Trophoblast cell (in vitro differentiated cells and primary cell): ENCODE measurements around the gene ZNF502.

ENCODE experiments used
- DNase-seq, 2 donors: peaks; one replicate each; pipeline ENCODE4 v3.0.0-alpha.2; 2016
- H2AFZ ChIP-seq: 2 replicates; pipeline ENCODE4 v1.6.1; 2013; ENCODE audit warnings: low read length, moderate library complexity, mild to moderate bottlenecking; ENCODE audit not compliant: insufficient read depth, poor library complexity
- H2AK5ac ChIP-seq: 2 replicates; pipeline ENCODE4 v1.6.1; 2013; ENCODE audit warnings: mild to moderate bottlenecking, low read length
- H2BK120ac ChIP-seq: 2 replicates; pipeline ENCODE4 v1.6.1; 2013; ENCODE audit warnings: low read length, mild to moderate bottlenecking, moderate library complexity; ENCODE audit not compliant: insufficient read depth, poor library complexity
- H2BK12ac ChIP-seq: 2 replicates; pipeline ENCODE4 v1.6.1; 2013; ENCODE audit warnings: mild to moderate bottlenecking, low read length, moderate library complexity
- H2BK5ac ChIP-seq: 2 replicates; pipeline ENCODE4 v1.6.1; 2013; ENCODE audit warnings: low read length, low read depth, moderate library complexity, mild to moderate bottlenecking; ENCODE audit not compliant: poor library complexity
- H3K14ac ChIP-seq: 2 replicates; pipeline ENCODE4 v1.6.1; 2013; ENCODE audit warnings: mild to moderate bottlenecking, low read length
- H3K18ac ChIP-seq: 2 replicates; pipeline ENCODE4 v1.6.1; 2013; ENCODE audit warnings: mild to moderate bottlenecking, low read length
- H3K23ac ChIP-seq: 2 replicates; pipeline ENCODE4 v1.6.1; 2013; ENCODE audit warnings: low read length
- H3K27ac ChIP-seq: 2 replicates; pipeline ENCODE4 v1.5.1; 2013; ENCODE audit warnings: low read depth, mild to moderate bottlenecking, inconsistent platforms, low read length, moderate library complexity
- H3K27me3 ChIP-seq: 2 replicates; pipeline ENCODE4 v1.6.1; 2013; ENCODE audit warnings: inconsistent platforms, mild to moderate bottlenecking, low read length, moderate library complexity; ENCODE audit not compliant: insufficient read depth
- H3K36me3 ChIP-seq, 2 experiments: 1 replicate in 1 of 2; 2 replicates in 1 of 2; pipeline ENCODE4 v1.6.1; 2013; ENCODE audit warnings: low read length in 2 of 2, mild to moderate bottlenecking in 2 of 2, moderate library complexity in 1 of 2; ENCODE audit not compliant: insufficient read depth in 2 of 2, control insufficient read depth in 1 of 2
- H3K4ac ChIP-seq: 2 replicates; pipeline ENCODE4 v1.6.1; 2013; ENCODE audit warnings: low read depth, mild to moderate bottlenecking, low read length, moderate library complexity
- H3K4me1 ChIP-seq, 2 experiments: 1 replicate in 1 of 2; 2 replicates in 1 of 2; pipeline ENCODE4 v1.6.1; 2013; ENCODE audit warnings: low read length in 2 of 2, mild to moderate bottlenecking in 2 of 2, moderate library complexity in 1 of 2; ENCODE audit not compliant: insufficient read depth in 2 of 2, control insufficient read depth in 1 of 2
- H3K4me2 ChIP-seq: 2 replicates; pipeline ENCODE4 v1.6.1; 2013; ENCODE audit warnings: inconsistent platforms, mild to moderate bottlenecking, low read length, moderate library complexity
- H3K4me3 ChIP-seq: 2 replicates; pipeline ENCODE4 v1.5.1; 2013; ENCODE audit warnings: mild to moderate bottlenecking, low read depth, low read length, inconsistent platforms
- H3K79me1 ChIP-seq: one replicate; pipeline ENCODE4 v1.6.1; 2013; ENCODE audit warnings: low read length
- H3K79me2 ChIP-seq: 2 replicates; pipeline ENCODE4 v1.6.1; 2013; ENCODE audit warnings: low read length, mild to moderate bottlenecking; ENCODE audit not compliant: control insufficient read depth, insufficient read depth, poor library complexity
- H3K9ac ChIP-seq: 2 replicates; pipeline ENCODE4 v1.6.1; 2013; ENCODE audit warnings: mild to moderate bottlenecking, low read length
- H3K9me3 ChIP-seq: 2 replicates; pipeline ENCODE4 v1.6.1; 2013; ENCODE audit warnings: low read depth, mild to moderate bottlenecking, control low read depth, inconsistent platforms, low read length; ENCODE audit not compliant: insufficient read depth
- H4K12ac ChIP-seq: 2 replicates; pipeline ENCODE4 v1.6.1; 2013; ENCODE audit warnings: low read depth, mild to moderate bottlenecking, low read length, moderate library complexity
- H4K8ac ChIP-seq: 2 replicates; pipeline ENCODE4 v1.6.1; 2013; ENCODE audit warnings: low read depth, mild to moderate bottlenecking, low read length, moderate library complexity
- H4K91ac ChIP-seq: one replicate; pipeline ENCODE4 v1.6.1; 2013; ENCODE audit warnings: low read depth, mild to moderate bottlenecking, low read length, moderate library complexity
- WGBS: extraction: QIAGEN DNeasy Blood & Tissue Kit; methylation state at CpG from one replicate; pipeline ENCODE4 v1.1.7; 2013; ENCODE audit warnings: missing lambda C conversion rate; ENCODE audit not compliant: insufficient read length, insufficient coverage; ENCODE audit errors: extremely low coverage; 5-methylcytosine and 5-hydroxymethylcytosine counted together

Gene ZNF502

DNA sequence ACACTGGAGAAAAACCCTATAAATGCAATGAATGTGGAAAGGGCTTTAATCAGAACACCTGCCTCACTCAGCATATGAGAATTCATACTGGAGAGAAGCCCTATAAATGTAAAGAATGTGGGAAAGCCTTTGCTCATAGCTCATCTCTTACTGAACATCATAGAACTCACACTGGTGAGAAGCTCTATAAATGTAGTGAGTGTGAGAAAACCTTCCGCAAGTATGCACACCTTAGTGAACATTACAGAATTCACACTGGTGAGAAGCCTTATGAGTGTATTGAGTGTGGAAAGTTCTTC lies 9.6 kb downstream of the ZNF502 start:
- Histone ChIP-seq H3K4ac (no peak overlapping the region), H3K4me3 (no peak overlapping the region), H2BK12ac (no peak overlapping the region), H2AK5ac (no peak overlapping the region), H3K18ac (no peak overlapping the region), H3K36me3 (peaks cover 0 to 11% of the 10 kb centered on the region in 2 experiments), H3K27ac (no peak overlapping the region), H3K4me2 (no peak overlapping the region), H2BK120ac (no peak overlapping the region), H2BK5ac (no peak overlapping the region), H3K27me3 (no peaks in the 10 kb centered on the region), H3K79me1 (no peaks in the 10 kb centered on the region), H4K12ac (no peak overlapping the region), H3K14ac (no peak overlapping the region), H3K23ac (no peak overlapping the region), H4K8ac (no peak overlapping the region), H2AFZ (no peak overlapping the region), H3K79me2 (no peaks in the 10 kb centered on the region), H3K4me1 (no peaks in the 10 kb centered on the region), H3K9me3 (peaks cover 15% of the 10 kb centered on the region), H3K9ac (no peak overlapping the region), H4K91ac (no peak overlapping the region)
- DNase-seq = no peak
- no CpG with 5 or more reads among the region's 1 CpG for WGBS

DNA sequence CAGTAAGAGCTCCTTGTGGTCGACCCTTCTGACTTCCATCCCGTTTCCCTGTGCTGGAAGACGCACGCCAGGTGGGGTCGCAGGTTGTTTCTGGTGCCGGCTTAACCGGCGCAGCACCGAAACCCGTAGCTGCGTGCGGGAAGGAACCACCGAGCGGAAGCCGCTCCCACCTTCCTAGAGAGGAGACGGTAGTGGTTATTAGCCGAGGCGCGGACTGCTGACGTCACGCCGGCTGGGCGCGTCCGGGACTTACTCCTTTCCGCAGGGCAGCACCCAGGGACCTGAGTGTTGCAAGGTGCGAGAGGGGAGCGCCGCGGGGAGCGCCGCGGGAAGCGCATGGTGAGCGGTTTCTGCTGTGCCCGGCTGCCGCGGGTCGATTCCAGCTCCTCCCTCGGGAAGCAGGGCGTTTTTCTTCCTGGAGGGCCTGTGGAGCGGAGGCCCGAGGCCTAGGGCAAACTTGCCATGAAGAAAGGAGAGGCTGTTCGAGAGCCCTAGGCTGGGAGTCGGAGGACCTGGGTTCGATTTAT lies 17.0 kb downstream of the ZNF502 start, which contains the start of gene ZNF501:
Gene ZNF501, plus strand, starts transcription at position 252 of the 527 bp plus-strand sequence. CDS start 4,787 bp downstream, outside the sequence.
- H3K27ac ChIP-seq = no peak within 1 kb of the TSS

DNA sequence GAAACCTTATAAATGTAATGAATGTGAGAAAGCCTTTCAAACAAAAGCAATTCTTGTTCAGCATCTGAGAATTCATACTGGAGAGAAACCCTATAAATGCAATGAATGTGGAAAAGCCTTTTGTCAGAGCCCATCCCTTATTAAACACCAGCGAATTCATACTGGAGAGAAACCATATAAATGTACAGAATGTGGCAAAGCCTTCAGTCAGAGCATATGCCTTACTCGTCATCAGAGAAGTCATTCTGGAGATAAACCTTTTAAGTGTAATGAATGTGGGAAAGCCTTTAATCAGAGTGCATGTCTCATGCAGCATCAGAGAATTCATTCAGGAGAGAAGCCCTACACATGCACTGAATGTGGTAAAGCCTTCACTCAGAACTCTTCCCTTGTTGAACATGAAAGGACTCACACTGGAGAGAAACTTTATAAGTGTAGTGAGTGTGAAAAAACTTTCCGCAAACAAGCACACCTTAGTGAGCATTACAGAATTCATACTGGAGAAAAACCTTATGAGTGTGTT lies 22.2 kb downstream of the ZNF502 start:
- Histone ChIP-seq H2AK5ac (no peak overlapping the region), H3K4me3 (no peak overlapping the region), H2AFZ (no peak overlapping the region), H2BK5ac (no peak overlapping the region), H3K36me3 (no peaks in the 10 kb centered on the region), H3K4ac (no peak overlapping the region), H3K4me1 (no peaks in the 10 kb centered on the region), H4K91ac (no peak overlapping the region), H3K27ac (no peak overlapping the region), H3K9me3 (peaks cover 2% of the 10 kb centered on the region), H2BK120ac (no peak overlapping the region), H3K79me1 (no peaks in the 10 kb centered on the region), H4K12ac (no peak overlapping the region), H3K79me2 (no peaks in the 10 kb centered on the region), H3K4me2 (no peak overlapping the region), H2BK12ac (no peak overlapping the region), H4K8ac (no peak overlapping the region), H3K14ac (no peak overlapping the region), H3K27me3 (no peaks in the 10 kb centered on the region), H3K23ac (no peak overlapping the region), H3K9ac (no peak overlapping the region), H3K18ac (no peak overlapping the region)
- no CpG with 5 or more reads among the region's 3 CpGs for WGBS
- DNase-seq = no peak

More for the DNA sequence above, 17.0 kb downstream of the ZNF502 start, which contains the start of gene ZNF501:
- no peak within 1 kb of the TSS for H3K14ac ChIP-seq
- peaks cover 15% of the 10 kb centered on the region for H3K9me3 ChIP-seq
- no peak within 1 kb of the TSS for H2BK120ac ChIP-seq
- peak; percentile 91 to 96 for DNase-seq
- peak within 1 kb of the TSS; percentile 76 for H3K4me3 ChIP-seq
- peak within 1 kb of the TSS; percentile 93 for H2AFZ ChIP-seq
- peaks cover 2% of the 10 kb centered on the region for H3K79me1 ChIP-seq
- H3K4me2 ChIP-seq = peak within 1 kb of the TSS; percentile 81
- no CpG with 5 or more reads among the region's 46 CpGs for WGBS
- H3K27me3 ChIP-seq = no peaks in the 10 kb centered on the region
- H4K8ac ChIP-seq = peak within 1 kb of the TSS; percentile 92
- H3K36me3 ChIP-seq = no peaks in the 10 kb centered on the region
- H2BK5ac ChIP-seq = no peak within 1 kb of the TSS
- peak within 1 kb of the TSS; percentile 41 for H4K91ac ChIP-seq
- no peak within 1 kb of the TSS for H2BK12ac ChIP-seq
- H3K4me1 ChIP-seq = no peaks in the 10 kb centered on the region
- H3K23ac ChIP-seq = no peak within 1 kb of the TSS
- no peak within 1 kb of the TSS for H3K4ac ChIP-seq
- H3K79me2 ChIP-seq = no peaks in the 10 kb centered on the region
- H3K9ac ChIP-seq = peak within 1 kb of the TSS; percentile 82
- no peak within 1 kb of the TSS for H3K18ac ChIP-seq
- peak within 1 kb of the TSS; percentile 58 for H4K12ac ChIP-seq
- H2AK5ac ChIP-seq = no peak within 1 kb of the TSS

DNA sequence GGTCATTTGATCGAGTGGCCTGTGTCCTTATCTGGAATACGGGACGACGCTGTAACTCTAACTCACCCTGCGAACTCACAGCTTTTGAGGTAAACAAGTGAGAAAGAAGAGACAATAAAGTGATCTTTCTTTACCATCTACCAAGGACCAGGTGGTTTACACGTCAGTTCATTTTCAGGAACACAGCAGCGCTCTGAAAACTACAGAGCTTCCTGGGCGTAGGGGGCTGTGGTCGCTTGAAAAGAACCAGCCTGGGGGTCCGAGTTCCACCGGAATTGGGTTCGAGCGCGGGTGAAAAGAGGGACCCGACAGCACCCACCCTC lies 48.6 kb downstream of the ZNF502 start:
- peaks cover 9% of the 10 kb centered on the region for H3K79me2 ChIP-seq
- H4K8ac ChIP-seq = peak overlapping the region; percentile 88
- H2BK5ac ChIP-seq = peak overlapping the region; percentile 57
- DNase-seq = no peak
- peaks cover 7% of the 10 kb centered on the region in 2 experiments for H3K36me3 ChIP-seq
- H3K4me2 ChIP-seq = peak overlapping the region; percentile 87
- peak overlapping the region; percentile 85 for H3K4me3 ChIP-seq
- H3K14ac ChIP-seq = peak overlapping the region; percentile 55
- no peaks in the 10 kb centered on the region for H3K27me3 ChIP-seq
- no CpG with 5 or more reads among the region's 15 CpGs for WGBS
- peak overlapping the region; percentile 69 for H3K4ac ChIP-seq
- peaks cover 7% of the 10 kb centered on the region for H3K79me1 ChIP-seq
- peak overlapping the region; percentile 89 for H2AFZ ChIP-seq
- peak overlapping the region; percentile 71 for H4K12ac ChIP-seq
- H3K27ac ChIP-seq = no peak overlapping the region
- peak overlapping the region; percentile 83 for H3K9ac ChIP-seq
- H3K18ac ChIP-seq = peak overlapping the region; percentile 30
- peak overlapping the region; percentile 64 for H4K91ac ChIP-seq
- H3K4me1 ChIP-seq = no peaks in the 10 kb centered on the region
- peaks cover 2% of the 10 kb centered on the region for H3K9me3 ChIP-seq
- no peak overlapping the region for H2BK12ac ChIP-seq
- H3K23ac ChIP-seq = no peak overlapping the region
- peak overlapping the region; percentile 49 for H2BK120ac ChIP-seq
- peak overlapping the region; percentile 39 for H2AK5ac ChIP-seq
